GM21576 (cell line): Measurements from ENCODE around the gene ADORA1.

ENCODE experiments used
- ATAC-seq: cut with Tn5 transposase; IDR thresholded peaks from one replicate; pipeline ENCODE4 v1.9.1; 2021; ENCODE audit warnings: mild to moderate bottlenecking, moderate library complexity; ENCODE audit not compliant: unreplicated experiment

ADORA1 gene

GRCh38 chr1:203172184-203173010 lies 44.9 kb downstream of the ADORA1 start:
- ATAC-seq, result no peak

- no peak for ATAC-seq
Measured at GRCh38 chr1:203173011-203173555, 45.6 kb downstream of the ADORA1 start.

DNA sequence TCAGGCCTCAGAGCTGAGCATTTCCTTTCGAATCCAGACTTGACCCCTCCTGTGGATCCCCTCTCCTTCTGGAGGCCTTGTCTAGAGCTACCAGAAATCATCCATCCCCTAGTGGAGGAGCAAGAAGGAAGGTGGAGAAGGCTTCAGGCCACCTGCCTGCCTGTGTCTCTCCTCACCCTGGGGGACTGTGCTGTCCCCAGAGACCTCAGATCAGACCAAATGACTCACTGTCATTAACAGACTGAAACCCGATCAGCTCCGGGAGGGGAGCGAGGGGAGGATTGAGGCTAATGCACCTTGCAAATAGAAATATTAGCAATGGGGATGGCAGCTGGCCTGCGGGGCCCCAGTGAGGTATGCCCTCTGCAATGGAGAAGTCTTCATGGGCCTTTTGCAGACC lies 46.0 kb downstream of the ADORA1 start:
- peak; percentile 78 for ATAC-seq

DNA sequence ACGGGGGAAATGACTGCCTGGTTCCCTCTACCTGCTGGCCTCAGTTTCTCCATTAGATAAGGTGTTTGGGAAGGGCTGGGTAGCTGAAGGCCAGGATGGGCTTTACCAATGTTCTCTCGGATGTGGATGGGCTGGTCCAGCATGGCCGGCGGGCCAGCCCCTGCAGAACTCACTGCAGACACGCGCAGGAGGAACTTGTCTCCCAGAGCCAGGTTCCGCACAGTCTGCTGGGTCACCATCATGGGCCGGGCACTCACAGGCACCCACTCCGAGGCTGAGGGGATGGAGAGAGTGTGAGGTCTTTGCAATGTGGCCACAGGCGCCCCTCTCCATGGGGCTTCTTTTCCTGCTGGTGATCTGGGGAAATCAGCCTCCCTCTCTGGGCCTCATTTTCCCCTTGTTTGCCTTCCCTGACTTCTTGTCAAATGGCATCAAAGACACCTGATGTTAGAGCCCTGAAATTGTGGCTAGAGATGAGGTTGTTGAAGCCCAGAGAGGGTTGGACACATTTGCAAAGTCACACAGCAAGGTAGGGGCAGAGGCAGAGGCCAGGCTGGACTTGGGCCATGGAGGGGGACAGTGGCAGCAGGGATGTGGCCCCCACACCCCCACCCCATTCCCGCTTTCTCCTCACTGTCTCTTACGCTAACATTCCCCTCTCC lies 46.9 kb downstream of the ADORA1 start:
- ATAC-seq, result no peak

- no peak for ATAC-seq
Measured at GRCh38 chr1:203175237-203175826, 47.8 kb downstream of the ADORA1 start, which contains the start of gene MYBPH. MYBPH (minus strand) TSS chr1:203175826; CDS start chr1:203175755, 71 bp downstream.

GRCh38 chr1:203175827-203176241 lies 48.3 kb downstream of the ADORA1 start:
- no peak for ATAC-seq

DNA sequence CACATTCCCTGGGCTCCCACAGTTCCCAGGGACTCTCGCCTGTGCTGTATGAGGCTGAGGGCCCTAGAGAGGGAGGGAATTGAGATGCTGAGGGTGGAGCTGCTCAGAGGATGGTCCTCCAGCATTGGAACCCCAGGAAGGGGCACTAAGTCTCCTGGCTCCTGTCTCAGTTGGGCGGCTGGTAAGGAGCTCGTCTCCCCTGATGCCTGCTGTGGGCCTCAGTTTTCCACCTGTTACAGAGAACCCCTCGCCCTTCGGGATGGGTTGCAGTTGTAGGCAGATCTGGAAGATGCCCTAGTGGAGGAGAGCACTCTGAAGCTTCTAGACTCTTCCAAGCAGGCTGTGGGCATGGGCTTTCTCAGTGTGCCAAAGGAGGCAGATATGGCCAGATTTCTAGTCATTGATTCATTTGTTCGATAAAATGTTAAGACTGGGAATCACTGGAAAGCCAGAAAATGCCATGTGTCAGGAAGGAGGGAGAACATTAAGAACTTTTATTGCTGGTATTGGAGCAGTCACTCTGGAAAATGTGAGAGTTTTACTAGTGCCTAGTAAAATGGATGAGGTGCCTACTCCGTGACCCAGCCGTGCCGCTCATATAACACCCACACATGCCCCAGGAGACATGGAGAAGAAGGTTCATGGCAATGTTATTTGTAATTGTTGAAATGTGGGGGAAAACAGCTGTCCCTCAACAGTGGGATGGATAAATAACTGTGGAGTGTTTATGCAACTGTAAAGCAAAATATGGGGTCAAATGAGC lies 48.9 kb downstream of the ADORA1 start:
- no peak for ATAC-seq

DNA sequence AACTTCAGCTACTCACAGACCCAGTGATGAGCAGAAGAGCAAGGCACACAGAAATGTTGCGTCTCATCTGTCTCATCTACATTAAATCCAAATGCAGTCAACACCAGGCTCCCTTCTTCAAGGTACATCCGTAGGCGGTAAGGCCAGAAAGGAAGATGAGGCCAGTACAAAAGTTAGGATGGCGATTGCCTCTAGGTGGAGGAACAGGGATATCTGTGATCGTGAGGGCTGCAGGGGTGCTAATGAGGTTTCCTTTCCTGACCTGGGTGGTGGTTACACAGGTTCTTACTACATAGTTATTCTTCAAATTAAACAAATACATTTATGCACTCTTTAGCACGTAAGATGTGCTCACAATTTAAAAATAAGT lies 49.5 kb downstream of the ADORA1 start:
- no peak for ATAC-seq

DNA sequence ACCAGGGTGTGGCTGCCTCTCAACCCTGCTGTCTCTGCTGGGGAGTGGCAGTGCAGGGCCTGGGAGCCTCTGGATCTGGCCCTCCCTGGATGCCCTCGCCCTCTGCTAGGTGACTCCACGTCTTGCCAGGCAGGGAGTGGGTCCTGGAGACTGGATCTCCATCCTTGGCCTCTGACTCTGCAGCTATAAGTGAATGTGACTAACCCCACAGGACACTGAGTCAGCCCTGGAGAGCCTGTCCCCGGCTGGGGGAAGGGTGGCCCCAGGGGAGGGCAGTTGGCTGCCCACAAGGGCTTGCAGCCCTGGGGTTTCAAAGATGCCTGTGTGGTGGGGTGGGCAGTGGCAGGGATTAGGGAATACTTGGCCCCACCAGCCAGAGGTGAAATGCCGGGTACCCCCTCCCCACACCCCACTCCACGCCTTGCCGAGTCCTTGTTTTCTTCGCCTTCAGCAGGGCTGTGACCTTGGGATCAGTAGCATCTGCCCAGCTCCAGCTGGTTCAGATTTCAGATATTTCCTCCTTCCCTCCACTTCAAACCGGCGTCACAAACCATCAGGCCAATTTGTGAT lies 50.0 kb downstream of the ADORA1 start:
- no peak for ATAC-seq

DNA sequence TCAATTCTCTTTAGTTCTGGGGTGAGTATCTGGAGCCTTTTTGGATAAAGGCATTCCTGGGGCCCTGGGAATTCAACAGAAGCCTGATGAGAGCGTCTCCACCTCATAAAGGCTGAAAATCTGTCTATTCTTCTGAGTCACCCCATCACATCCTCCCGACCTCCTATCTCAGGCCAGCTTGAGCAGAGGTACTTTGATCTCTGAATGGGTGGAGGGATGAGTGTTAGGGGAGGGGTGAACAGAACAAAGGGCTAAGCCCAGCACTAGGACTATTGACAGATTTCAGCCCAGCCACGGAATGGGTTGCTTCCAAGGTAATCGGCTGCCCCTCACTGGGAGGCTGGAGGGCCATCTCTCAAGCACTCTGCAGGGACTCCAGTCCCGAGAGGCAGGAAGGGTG lies 50.6 kb downstream of the ADORA1 start:
- ATAC-seq, result no peak

DNA sequence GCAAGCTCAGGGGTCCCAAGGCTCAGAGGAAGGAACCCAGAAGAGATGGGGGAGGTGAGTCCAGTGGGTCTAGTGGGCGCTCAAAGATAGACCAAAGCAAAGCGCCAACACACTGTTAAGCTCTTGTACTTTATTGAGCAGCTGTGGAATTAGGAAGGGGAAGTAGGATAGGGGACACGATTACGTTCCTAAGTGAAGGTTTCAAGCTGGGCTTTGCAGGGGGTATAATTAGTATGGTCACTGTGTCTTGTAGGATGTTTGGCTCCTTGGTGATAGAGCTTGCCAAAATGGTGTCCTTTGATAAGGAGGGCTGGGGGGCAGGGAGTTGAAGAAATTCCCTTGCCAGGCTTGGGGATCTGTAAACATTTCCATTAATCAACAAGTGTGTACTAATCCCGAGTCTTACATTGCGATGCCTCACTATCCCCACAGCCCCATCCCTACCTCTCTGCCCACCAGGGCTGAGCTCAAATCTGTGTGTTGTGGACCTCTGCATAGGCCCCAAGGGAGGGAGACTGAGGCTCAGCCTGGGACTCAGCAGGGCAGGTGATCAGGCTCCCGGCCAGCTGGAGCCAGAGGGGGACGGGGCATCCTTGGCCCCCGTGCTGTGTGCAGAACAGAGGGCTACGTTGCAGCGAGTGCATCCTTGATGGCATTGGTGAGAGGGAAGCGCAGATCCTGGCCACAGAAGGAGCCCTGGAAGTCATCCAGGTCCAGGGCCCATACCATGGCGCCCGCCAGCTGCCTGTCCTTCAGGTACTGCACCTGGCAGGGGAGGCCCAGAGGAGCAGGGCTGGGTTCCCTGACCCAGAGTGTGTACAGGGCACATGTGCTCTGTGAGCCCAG lies 51.5 kb downstream of the ADORA1 start:
- ATAC-seq, result no peak

DNA sequence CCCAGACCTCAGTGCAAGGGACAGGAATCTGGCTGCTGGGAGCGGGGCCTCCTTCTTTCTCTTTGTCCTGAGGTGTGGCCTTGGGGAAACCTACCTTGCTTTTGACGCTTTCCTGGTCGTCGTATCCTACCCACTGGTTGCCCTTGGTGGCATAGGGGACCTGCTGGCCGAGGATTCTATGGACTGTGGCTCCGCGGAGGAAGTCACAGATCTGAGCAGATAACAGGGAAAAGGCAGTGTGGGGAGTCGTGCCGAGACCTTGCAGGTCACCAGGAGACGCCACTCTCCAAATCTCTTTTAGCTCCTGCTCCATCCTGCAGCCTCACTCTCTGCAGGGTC lies 52.1 kb downstream of the ADORA1 start:
- no peak for ATAC-seq

GRCh38 chr1:203180611-203181330 lies 53.2 kb downstream of the ADORA1 start:
- no peak for ATAC-seq

DNA sequence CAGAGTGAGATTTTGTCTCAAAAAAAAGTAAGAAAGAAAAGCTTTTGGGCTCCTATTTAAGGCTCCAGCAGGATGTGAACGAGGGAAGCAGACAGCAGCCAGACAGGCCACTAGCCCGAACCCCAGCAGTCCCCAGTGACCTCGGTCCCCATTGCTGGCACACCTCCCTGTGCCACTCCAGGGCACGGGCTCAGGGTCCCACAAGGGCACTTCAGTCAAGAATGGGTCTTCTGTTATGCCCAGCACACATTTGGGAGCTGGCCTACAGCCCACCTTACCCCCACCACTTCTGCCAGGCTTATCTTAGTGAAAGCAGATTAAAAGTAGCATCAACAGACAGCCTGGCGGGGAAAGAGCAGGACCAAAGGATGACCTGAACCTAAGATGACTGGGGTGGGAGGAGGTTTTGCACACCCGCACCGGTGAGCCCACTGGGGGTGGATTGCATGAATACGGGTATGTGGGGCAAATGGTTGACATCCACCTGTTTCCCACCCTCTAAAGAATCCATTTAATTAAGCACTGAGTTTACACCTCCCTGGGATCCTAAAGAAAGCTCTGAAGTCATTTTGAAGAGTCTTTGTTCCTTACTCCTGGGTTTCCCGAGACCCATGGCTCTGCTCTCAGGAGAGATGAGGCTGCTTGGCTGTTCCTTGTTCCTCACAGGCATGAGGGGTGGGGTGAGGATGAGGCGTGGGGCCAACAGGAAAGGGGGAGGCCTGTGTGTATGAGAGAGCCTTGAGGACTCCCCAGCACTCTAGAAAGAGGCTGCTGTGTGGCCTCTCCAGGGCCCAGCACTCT lies 54.3 kb downstream of the ADORA1 start:
- no peak for ATAC-seq

DNA sequence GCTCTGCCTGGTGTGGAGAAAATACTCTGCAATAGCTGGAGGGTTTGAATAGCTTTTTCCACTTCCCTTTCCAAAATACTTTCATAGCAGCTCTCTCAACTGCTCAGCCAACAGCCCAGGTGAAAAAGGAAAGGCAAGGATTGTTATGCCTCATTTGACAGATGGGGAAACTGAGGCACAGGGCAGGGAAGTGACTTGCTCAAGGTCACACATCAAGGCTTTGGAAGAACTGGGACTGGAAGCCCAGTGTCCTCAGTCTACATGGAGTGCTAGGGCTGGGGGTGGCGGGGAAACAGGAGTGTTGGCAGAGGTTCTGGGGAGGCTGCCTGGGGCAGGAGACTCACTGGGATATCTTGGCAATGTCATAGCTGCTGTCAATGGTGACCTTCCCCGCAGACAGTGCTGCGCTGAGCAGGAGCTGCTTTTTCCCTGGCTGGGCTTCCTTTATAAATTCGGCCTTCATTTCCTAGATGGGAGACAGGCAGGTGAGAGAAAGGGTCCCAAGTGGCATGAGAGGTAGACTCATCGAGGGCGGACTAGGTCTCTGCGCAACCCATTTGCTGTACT lies 54.9 kb downstream of the ADORA1 start:
- no peak for ATAC-seq

GRCh38 chr1:203183828-203184227 lies 56.3 kb downstream of the ADORA1 start:
- no peak for ATAC-seq

DNA sequence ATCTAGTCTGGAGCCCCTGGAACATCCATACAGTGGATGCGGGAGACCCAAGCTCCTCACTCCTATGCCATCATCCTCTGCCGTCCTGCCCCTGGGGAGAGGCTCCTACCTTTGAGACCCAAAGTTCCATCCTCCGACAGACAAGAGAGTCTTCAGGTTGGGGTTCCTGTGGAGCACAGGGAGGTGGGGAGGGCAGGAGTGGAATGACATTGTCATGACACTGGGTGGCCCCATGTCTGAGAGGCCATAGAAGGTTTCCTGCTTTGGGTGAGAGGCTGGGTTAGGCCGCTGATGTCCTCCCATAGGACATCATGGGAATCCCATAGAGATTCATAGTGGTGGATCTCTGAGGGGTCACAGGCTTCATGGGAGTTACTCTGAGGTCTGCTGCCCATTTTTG lies 56.9 kb downstream of the ADORA1 start:
- ATAC-seq, result no peak

- ATAC-seq, result no peak
Measured at GRCh38 chr1:203185061-203185461, 57.5 kb downstream of the ADORA1 start.
